Measurements from ENCODE around the gene PRRG2. TPM values are rescaled to one million over a fixed set of nuclear protein-coding genes. Genes with fewer than 3 reads are reported as not detected.

The PRRG2 gene
- total and polyA plus RNA-seq, 9 of the 15 experiments (the other 6 are each of a cell fraction or from before 2014, with no cell fraction given): 0.06 to 1.1 (median 0.33) TPM

DNA sequence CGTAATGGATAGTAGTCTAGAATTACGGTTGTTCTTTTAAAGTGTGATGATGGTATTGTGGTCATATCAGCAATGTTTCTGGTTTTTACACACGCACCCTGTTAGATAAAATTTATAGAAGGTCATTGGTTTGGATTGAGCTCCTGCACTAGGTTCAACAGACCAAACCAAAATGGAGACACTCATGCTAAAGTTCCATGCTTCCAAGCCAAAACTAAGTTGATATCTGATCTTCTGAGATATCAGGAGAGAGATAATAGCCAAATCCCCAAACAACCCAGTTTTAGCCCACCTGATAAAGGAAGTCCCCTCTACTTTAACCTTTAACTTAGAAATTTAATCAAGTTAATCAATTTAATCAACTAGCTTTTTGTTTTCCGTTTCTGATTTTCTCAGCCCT is 1.9 kb upstream of the PRRG2 start:
- H3K4me3 ChIP-seq: peak overlapping the region; percentile 78
- intact Hi-C loops (cut with micrococcal nuclease) (no loop called here), in situ Hi-C loops (cut with MboI) (no loop called here)
- no peaks in the 10 kb centered on the region for H3K9me1 ChIP-seq (ENCODE audit: control insufficient read depth, insufficient read depth, low read length)
- ChIA-PET POLR2A (interaction anchor here (0.6 to 3.4 kb wide), 9 partner anchors 8 to 201 kb away, joined by 3 to 30 read pairs (median 5); partner anchors contain the start of genes PRMT1, PRR12 and RCN3), CTCF (ENCODE audit: low intra/inter-chr PET ratio) (no interaction called here)
- H3K9ac ChIP-seq (ENCODE audit: insufficient read depth in 1 of 2, low read depth in 2 of 2, low read length in 2 of 2): peak overlapping the region in 1 of 2 experiments; percentile 91; a peak in 3 of 4 replicates
- DNase-seq (ENCODE audit: extremely low read depth in 1 of 4, low spot score in 3 of 4): no peak
- H3K27ac ChIP-seq (ENCODE audit: extremely low read depth, low read depth, low read length): peak overlapping the region; percentile 81; the same call in 2 of the 3 replicates
- no peaks in the 10 kb centered on the region for H4K20me1 ChIP-seq (replicated peaks; ENCODE audit: control insufficient read depth, insufficient read depth, low read length)
- BruUV-seq (replicated peaks): no TSS peak
- 19% methylated on average over 4 of the region's 4 CpGs for WGBS (ENCODE audit: insufficient coverage, low coverage, missing lambda C conversion rate)
- H3K4me2 ChIP-seq (ENCODE audit: insufficient read depth, low read length): peak overlapping the region; percentile 99
- no peak for ATAC-seq
- H3K9me3 ChIP-seq (replicated peaks; ENCODE audit: control insufficient read depth, insufficient read depth, low read depth, low read length): no peaks in the 10 kb centered on the region
- H3K27me3 ChIP-seq (ENCODE audit: control insufficient read depth in 2 of 2, insufficient read depth in 2 of 2, low read length in 2 of 2): no peaks in the 10 kb centered on the region
- H3K79me2 ChIP-seq (ENCODE audit: control insufficient read depth, insufficient read depth, low read length): peaks cover 39% of the 10 kb centered on the region
- H2AFZ ChIP-seq (ENCODE audit: low read depth, low read length): no peak overlapping the region
- H3K36me3 ChIP-seq (ENCODE audit: control insufficient read depth, insufficient read depth, low read length): peaks cover 25% of the 10 kb centered on the region; the same call in 2 of the 3 replicates
- peaks cover 5 to 13% of the 10 kb centered on the region in 2 experiments; a peak in 3 of 5 replicates for H3K4me1 ChIP-seq (replicated peaks in 1 of 2; ENCODE audit: control insufficient read depth in 2 of 2, insufficient read depth in 2 of 2, low read length in 2 of 2)
- no peak for FAIRE-seq
- TF ChIP-seq KLF10 (CRISPR knock-in tag; IDR thresholded peaks at IDR 0.05) (no peak), MCM2 (IDR thresholded peaks at IDR 0.05; ENCODE audit: low read depth) (no peak), MYBL2 (IDR thresholded peaks at IDR 0.05; ENCODE audit: low read depth) (no peak), MYBL2 (CRISPR knock-in tag; IDR thresholded peaks at IDR 0.05; ENCODE audit: borderline replicate concordance) (no peak), ZNF311 (CRISPR knock-in tag; IDR thresholded peaks at IDR 0.05) (peak; percentile 91), RNF2 (IDR thresholded peaks at IDR 0.05) (no peak), ZNF124 (CRISPR knock-in tag; IDR thresholded peaks at IDR 0.05) (no peak), PRPF4 (IDR thresholded peaks at IDR 0.05; ENCODE audit: insufficient read depth, low read depth, low read length, poor library complexity, severe bottlenecking) (no peak), POLR2G (IDR thresholded peaks at IDR 0.05; ENCODE audit: low read depth, low read length) (no peak), RBFOX2 (IDR thresholded peaks at IDR 0.05; ENCODE audit: low read depth, low read length) (0 out of 2 replicates have a peak, but pooled peaks have one; percentile 22), HNRNPL (IDR thresholded peaks at IDR 0.05; ENCODE audit: low read depth, low read length) (no peak), FOXJ3 (CRISPR knock-in tag; IDR thresholded peaks at IDR 0.05) (no peak), STAT5A (IDR thresholded peaks at IDR 0.05; ENCODE audit: borderline replicate concordance, low read length) (no peak), MTA3 (IDR thresholded peaks at IDR 0.05; ENCODE audit: borderline replicate concordance) (no peak), ZNF217 (CRISPR knock-in tag; IDR thresholded peaks at IDR 0.05) (no peak), SMC3 (conservative IDR thresholded peaks at IDR 0.05; ENCODE audit: insufficient read depth, low read depth, low read length) (no peak), NFRKB (IDR thresholded peaks at IDR 0.05; ENCODE audit: low read depth) (no peak), SIN3B (IDR thresholded peaks at IDR 0.05; ENCODE audit: low read depth) (no peak)
- TF ChIP-seq, protein P1, sequence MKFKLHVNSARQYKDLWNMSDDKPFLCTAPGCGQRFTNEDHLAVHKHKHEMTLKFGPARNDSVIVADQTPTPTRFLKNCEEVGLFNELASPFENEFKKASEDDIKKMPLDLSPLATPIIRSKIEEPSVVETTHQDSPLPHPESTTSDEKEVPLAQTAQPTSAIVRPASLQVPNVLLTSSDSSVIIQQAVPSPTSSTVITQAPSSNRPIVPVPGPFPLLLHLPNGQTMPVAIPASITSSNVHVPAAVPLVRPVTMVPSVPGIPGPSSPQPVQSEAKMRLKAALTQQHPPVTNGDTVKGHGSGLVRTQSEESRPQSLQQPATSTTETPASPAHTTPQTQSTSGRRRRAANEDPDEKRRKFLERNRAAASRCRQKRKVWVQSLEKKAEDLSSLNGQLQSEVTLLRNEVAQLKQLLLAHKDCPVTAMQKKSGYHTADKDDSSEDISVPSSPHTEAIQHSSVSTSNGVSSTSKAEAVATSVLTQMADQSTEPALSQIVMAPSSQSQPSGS (CRISPR knock-in tag; IDR thresholded peaks at IDR 0.05): no peak
- TF ChIP-seq, protein P2, sequence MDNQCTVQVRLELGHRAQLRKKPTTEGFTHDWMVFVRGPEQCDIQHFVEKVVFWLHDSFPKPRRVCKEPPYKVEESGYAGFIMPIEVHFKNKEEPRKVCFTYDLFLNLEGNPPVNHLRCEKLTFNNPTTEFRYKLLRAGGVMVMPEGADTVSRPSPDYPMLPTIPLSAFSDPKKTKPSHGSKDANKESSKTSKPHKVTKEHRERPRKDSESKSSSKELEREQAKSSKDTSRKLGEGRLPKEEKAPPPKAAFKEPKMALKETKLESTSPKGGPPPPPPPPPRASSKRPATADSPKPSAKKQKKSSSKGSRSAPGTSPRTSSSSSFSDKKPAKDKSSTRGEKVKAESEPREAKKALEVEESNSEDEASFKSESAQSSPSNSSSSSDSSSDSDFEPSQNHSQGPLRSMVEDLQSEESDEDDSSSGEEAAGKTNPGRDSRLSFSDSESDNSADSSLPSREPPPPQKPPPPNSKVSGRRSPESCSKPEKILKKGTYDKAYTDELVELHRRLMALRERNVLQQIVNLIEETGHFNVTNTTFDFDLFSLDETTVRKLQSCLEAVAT (IDR thresholded peaks at IDR 0.05): no peak
- TF ChIP-seq, protein P3, sequence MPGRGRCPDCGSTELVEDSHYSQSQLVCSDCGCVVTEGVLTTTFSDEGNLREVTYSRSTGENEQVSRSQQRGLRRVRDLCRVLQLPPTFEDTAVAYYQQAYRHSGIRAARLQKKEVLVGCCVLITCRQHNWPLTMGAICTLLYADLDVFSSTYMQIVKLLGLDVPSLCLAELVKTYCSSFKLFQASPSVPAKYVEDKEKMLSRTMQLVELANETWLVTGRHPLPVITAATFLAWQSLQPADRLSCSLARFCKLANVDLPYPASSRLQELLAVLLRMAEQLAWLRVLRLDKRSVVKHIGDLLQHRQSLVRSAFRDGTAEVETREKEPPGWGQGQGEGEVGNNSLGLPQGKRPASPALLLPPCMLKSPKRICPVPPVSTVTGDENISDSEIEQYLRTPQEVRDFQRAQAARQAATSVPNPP (IDR thresholded peaks at IDR 0.05; ENCODE audit: borderline replicate concordance, insufficient read depth, insufficient read length): no peak
